ENCODE data around the gene RABL6.

- TF ChIP-seq SUZ12 (IDR thresholded peaks at IDR 0.05; ENCODE audit: extremely low read depth, insufficient read depth, insufficient read length) = no peak
- no peak for TF ChIP-seq ZNF274 (IDR thresholded peaks at IDR 0.05; ENCODE audit: low read depth, low read length)
- TF ChIP-seq YY1 (IDR thresholded peaks at IDR 0.05; ENCODE audit: insufficient read depth, insufficient read length) = no peak
These were observed 13.4 kb downstream of the RABL6 start for GRCh38 chr9:136820971-136821825.
